WTC11 (cell line): ENCODE results near the gene SLC35F4. TPM values are rescaled to one million over a fixed set of nuclear protein-coding genes. Genes with fewer than 3 reads are reported as not detected.

Experiments
- ATAC-seq: fragments of 200-7000 bp; cut with Tn5 transposase; 2 replicates; pipeline ENCODE4 v1.10.0; 2021; ENCODE audit warnings: mild to moderate bottlenecking, moderate library complexity
- CTCF ChIA-PET: fragments of 300-600 bp; sonication (Branson Sonifier 250); formaldehyde crosslinking; loops from one replicate; lab custom pipeline; 2021; ENCODE audit warnings: antibody characterized with exemption; lab: Charles Lee
- POLR2A ChIA-PET: fragments of 350-600 bp; sonication (Branson Sonifier 250); formaldehyde crosslinking; loops from one replicate; lab custom pipeline; 2021; ENCODE audit warnings: antibody characterized with exemption; lab: Charles Lee
- DNase-seq: peaks from one replicate; pipeline ENCODE4 v3.0.0; 2021; ENCODE audit warnings: low spot score
- H3K27ac Mint-ChIP-seq: 2 replicates; pipeline ENCODE4 v1.8.0; 2021; ENCODE audit warnings: mixed read lengths
- H3K27me3 Mint-ChIP-seq: 2 replicates; pipeline ENCODE4 v1.8.0; 2021; ENCODE audit warnings: low read depth, mild to moderate bottlenecking, moderate library complexity, mixed read lengths
- H3K36me3 Mint-ChIP-seq: 2 replicates; pipeline ENCODE4 v1.8.0; 2021; ENCODE audit warnings: mixed read lengths
- H3K4me1 Mint-ChIP-seq: 2 replicates; pipeline ENCODE4 v1.8.0; 2022; ENCODE audit warnings: mixed read lengths
- H3K4me3 Mint-ChIP-seq: 2 replicates; pipeline ENCODE4 v1.8.0; 2021; ENCODE audit warnings: mild to moderate bottlenecking, moderate library complexity, mixed read lengths
- H3K9me3 Mint-ChIP-seq: 2 replicates; pipeline ENCODE4 v1.8.0; 2021; ENCODE audit warnings: mixed read lengths
- FOXK1 ChIP-seq: sonication (generic); formaldehyde crosslinking; IDR thresholded peaks from 2 replicates; pipeline ENCODE4 v1.8.0; 2022; ENCODE audit warnings: mild to moderate bottlenecking, moderate library complexity, missing genetic modification reagents
- FOXP1 ChIP-seq: sonication (generic); formaldehyde crosslinking; IDR thresholded peaks from 2 replicates; pipeline ENCODE4 v1.8.0; 2022; ENCODE audit warnings: missing genetic modification reagents, mild to moderate bottlenecking, moderate library complexity, borderline replicate concordance
- GRHL2 ChIP-seq: fragments of 250-450 bp; sonication (Bioruptor Pico); IDR thresholded peaks from 2 replicates; pipeline ENCODE4 v1.8.0; 2022; ENCODE audit warnings: mild to moderate bottlenecking, moderate library complexity; ENCODE audit not compliant: insufficient replicate concordance, severe bottlenecking
- IRF2 ChIP-seq: sonication (generic); formaldehyde crosslinking; IDR thresholded peaks from 2 replicates; pipeline ENCODE4 v1.8.0; 2022; ENCODE audit warnings: low read depth, missing genetic modification reagents, borderline replicate concordance
- MYBL2 ChIP-seq: sonication (generic); formaldehyde crosslinking; IDR thresholded peaks from 2 replicates; pipeline ENCODE4 v1.8.1; 2023; ENCODE audit warnings: mild to moderate bottlenecking, moderate library complexity, missing genetic modification reagents
- NFATC4 ChIP-seq: fragments of 250-450 bp; sonication (Bioruptor Pico); IDR thresholded peaks from 2 replicates; pipeline ENCODE4 v1.9.0; 2021; ENCODE audit warnings: mild to moderate bottlenecking
- TEAD1 ChIP-seq: sonication (generic); formaldehyde crosslinking; IDR thresholded peaks from 2 replicates; pipeline ENCODE4 v1.8.0; 2022; ENCODE audit warnings: mild to moderate bottlenecking, missing genetic modification reagents
- ZNF263 ChIP-seq: sonication (generic); formaldehyde crosslinking; IDR thresholded peaks from 2 replicates; pipeline ENCODE4 v1.8.1; 2022; ENCODE audit warnings: low read depth, mild to moderate bottlenecking, moderate library complexity, missing genetic modification reagents
- total RNA-seq: library from RNA; stranded (reverse); gene quantifications from 3 replicates; pipeline ENCODE4 v1.2.3, GENCODE V29; 2021
- TF ChIP-seq, protein P1 (sequence below): sonication (generic); formaldehyde crosslinking; IDR thresholded peaks from 2 replicates; pipeline ENCODE4 v1.8.1; 2022; ENCODE audit warnings: low read depth, missing genetic modification reagents, borderline replicate concordance
- TF ChIP-seq, protein P2 (sequence below): sonication (generic); formaldehyde crosslinking; conservative IDR thresholded peaks from 2 replicates; pipeline ENCODE4 v1.8.1; 2022; ENCODE audit warnings: mild to moderate bottlenecking, missing genetic modification reagents
- TF ChIP-seq, protein P3 (sequence below): fragments of 200-600 bp; IDR thresholded peaks from 2 replicates; pipeline ENCODE4 v1.8.0; 2022; ENCODE audit warnings: antibody characterized with exemption
- TF ChIP-seq, protein P4 (sequence below): sonication (generic); formaldehyde crosslinking; IDR thresholded peaks from 2 replicates; pipeline ENCODE4 v1.8.0; 2022; ENCODE audit warnings: mild to moderate bottlenecking, missing genetic modification reagents
- TF ChIP-seq, protein P5 (sequence below): sonication (generic); formaldehyde crosslinking; IDR thresholded peaks from 2 replicates; pipeline ENCODE4 v1.8.1; 2022; ENCODE audit warnings: mild to moderate bottlenecking, missing genetic modification reagents, moderate library complexity, borderline replicate concordance
- TF ChIP-seq, protein P6 (sequence below): sonication (generic); formaldehyde crosslinking; IDR thresholded peaks from 2 replicates; pipeline ENCODE4 v1.8.1; 2023; ENCODE audit warnings: mild to moderate bottlenecking, missing genetic modification reagents, borderline replicate concordance

The SLC35F4 gene
- total RNA-seq, 1 experiment from 2014 or later: not detected

DNA sequence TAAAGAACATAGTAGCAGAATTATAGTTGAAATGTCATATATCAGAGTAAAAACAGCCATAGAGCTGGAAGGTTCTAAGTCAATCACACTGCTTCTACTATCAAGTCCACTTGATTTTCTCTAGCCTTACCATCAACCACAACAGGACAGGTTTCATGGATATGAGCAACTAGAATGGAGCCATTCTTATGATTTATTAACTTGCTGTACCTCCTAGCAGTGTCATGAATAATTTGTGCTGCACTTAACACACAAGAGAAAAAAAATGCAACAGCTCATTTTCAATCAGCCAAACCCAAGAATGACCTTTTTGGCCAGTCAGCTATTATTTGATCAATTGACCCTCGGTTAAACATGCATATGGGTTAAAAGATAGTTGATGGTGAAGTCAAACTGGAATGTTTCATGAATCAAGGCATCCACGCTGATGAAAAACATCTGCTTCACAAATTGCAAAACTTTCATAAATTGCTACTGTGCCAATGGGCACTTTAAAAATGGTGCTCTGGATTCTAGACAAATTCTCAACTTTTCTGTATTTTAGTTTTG is 316.8 kb downstream of the SLC35F4 start:
- H3K4me3 Mint-ChIP-seq: no peak overlapping the region
- ChIA-PET CTCF (no interaction called here), POLR2A (no interaction called here)
- DNase-seq: no peak
- no peak for ATAC-seq
- TF ChIP-seq ZNF263 (CRISPR knock-in tag) (no peak), GRHL2 (CRISPR knock-in tag) (no peak)
- TF ChIP-seq, protein P1, sequence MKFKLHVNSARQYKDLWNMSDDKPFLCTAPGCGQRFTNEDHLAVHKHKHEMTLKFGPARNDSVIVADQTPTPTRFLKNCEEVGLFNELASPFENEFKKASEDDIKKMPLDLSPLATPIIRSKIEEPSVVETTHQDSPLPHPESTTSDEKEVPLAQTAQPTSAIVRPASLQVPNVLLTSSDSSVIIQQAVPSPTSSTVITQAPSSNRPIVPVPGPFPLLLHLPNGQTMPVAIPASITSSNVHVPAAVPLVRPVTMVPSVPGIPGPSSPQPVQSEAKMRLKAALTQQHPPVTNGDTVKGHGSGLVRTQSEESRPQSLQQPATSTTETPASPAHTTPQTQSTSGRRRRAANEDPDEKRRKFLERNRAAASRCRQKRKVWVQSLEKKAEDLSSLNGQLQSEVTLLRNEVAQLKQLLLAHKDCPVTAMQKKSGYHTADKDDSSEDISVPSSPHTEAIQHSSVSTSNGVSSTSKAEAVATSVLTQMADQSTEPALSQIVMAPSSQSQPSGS (CRISPR knock-in tag): no peak
- no peaks in the 10 kb centered on the region; the same call in 1 of the 2 replicates for H3K27me3 Mint-ChIP-seq
- no peaks in the 10 kb centered on the region for H3K4me1 Mint-ChIP-seq
- H3K27ac Mint-ChIP-seq: peak overlapping the region; percentile 22; the same call in 1 of the 2 replicates
- H3K9me3 Mint-ChIP-seq: peaks cover 15% of the 10 kb centered on the region
- peaks cover 7% of the 10 kb centered on the region; the same call in 1 of the 2 replicates for H3K36me3 Mint-ChIP-seq

DNA sequence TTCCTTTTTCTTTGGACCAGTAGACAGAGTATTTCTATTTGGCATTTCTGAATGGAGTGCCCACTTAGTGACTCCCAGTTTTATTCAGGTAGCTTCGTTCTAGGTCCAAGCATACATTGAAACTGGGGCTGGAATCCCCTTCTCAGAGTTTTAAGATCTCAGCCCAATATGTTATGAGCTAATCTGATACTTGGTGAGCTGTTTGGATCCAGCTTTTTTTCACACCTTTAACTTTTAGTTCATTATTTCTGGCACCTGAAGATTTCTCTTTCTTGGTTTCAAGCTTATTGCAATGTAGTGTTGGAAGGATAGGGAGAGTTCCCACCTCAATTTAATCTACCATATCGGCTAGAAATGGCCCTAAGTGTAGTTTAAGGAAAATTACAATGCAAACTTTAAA is 318.8 kb downstream of the SLC35F4 start:
- Mint-ChIP-seq H3K9me3 (peaks cover 26% of the 10 kb centered on the region), H3K27me3 (no peaks in the 10 kb centered on the region; the same call in 1 of the 2 replicates), H3K36me3 (peaks cover 10% of the 10 kb centered on the region), H3K4me1 (no peaks in the 10 kb centered on the region), H3K27ac (no peak overlapping the region), H3K4me3 (no peak overlapping the region)
- DNase-seq (no peak), ATAC-seq (no peak)
- TF ChIP-seq, protein P2, sequence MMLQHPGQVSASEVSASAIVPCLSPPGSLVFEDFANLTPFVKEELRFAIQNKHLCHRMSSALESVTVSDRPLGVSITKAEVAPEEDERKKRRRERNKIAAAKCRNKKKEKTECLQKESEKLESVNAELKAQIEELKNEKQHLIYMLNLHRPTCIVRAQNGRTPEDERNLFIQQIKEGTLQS: no peak
- TF ChIP-seq IRF2 (no peak), FOXP1 (CRISPR knock-in tag) (no peak), MYBL2 (no peak), NFATC4 (CRISPR knock-in tag) (no peak), TEAD1 (CRISPR knock-in tag) (no peak)
- TF ChIP-seq, protein P3, sequence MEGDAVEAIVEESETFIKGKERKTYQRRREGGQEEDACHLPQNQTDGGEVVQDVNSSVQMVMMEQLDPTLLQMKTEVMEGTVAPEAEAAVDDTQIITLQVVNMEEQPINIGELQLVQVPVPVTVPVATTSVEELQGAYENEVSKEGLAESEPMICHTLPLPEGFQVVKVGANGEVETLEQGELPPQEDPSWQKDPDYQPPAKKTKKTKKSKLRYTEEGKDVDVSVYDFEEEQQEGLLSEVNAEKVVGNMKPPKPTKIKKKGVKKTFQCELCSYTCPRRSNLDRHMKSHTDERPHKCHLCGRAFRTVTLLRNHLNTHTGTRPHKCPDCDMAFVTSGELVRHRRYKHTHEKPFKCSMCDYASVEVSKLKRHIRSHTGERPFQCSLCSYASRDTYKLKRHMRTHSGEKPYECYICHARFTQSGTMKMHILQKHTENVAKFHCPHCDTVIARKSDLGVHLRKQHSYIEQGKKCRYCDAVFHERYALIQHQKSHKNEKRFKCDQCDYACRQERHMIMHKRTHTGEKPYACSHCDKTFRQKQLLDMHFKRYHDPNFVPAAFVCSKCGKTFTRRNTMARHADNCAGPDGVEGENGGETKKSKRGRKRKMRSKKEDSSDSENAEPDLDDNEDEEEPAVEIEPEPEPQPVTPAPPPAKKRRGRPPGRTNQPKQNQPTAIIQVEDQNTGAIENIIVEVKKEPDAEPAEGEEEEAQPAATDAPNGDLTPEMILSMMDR: no peak
- TF ChIP-seq, protein P1 (CRISPR knock-in tag): no peak
- TF ChIP-seq, protein P4, sequence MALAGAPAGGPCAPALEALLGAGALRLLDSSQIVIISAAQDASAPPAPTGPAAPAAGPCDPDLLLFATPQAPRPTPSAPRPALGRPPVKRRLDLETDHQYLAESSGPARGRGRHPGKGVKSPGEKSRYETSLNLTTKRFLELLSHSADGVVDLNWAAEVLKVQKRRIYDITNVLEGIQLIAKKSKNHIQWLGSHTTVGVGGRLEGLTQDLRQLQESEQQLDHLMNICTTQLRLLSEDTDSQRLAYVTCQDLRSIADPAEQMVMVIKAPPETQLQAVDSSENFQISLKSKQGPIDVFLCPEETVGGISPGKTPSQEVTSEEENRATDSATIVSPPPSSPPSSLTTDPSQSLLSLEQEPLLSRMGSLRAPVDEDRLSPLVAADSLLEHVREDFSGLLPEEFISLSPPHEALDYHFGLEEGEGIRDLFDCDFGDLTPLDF (CRISPR knock-in tag): no peak
- TF ChIP-seq, protein P5, sequence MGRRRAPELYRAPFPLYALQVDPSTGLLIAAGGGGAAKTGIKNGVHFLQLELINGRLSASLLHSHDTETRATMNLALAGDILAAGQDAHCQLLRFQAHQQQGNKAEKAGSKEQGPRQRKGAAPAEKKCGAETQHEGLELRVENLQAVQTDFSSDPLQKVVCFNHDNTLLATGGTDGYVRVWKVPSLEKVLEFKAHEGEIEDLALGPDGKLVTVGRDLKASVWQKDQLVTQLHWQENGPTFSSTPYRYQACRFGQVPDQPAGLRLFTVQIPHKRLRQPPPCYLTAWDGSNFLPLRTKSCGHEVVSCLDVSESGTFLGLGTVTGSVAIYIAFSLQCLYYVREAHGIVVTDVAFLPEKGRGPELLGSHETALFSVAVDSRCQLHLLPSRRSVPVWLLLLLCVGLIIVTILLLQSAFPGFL (CRISPR knock-in tag): no peak
- CTCF ChIA-PET: no interaction called here
- POLR2A ChIA-PET: no interaction called here

DNA sequence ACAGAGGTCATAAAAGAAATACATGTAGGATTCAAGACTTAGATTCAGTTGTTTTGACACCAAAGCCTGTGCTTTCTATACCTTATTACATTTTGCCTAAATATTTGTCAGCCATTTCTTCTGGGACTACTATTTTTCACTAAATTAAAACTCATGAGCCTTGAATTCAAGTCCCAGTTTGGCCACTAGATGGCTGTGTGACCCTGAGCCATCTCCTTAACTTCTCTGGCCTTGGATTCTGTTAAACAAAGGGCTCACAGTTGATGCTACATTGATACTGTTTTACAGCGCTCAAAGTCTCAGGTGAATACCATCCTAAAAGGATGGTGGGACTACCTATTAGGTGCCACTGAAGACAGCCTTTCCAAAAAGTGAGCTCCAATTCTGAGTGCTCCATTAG is 332.7 kb downstream of the SLC35F4 start:
- no peak for TF ChIP-seq FOXK1 (CRISPR knock-in tag)
- TF ChIP-seq, protein P6, sequence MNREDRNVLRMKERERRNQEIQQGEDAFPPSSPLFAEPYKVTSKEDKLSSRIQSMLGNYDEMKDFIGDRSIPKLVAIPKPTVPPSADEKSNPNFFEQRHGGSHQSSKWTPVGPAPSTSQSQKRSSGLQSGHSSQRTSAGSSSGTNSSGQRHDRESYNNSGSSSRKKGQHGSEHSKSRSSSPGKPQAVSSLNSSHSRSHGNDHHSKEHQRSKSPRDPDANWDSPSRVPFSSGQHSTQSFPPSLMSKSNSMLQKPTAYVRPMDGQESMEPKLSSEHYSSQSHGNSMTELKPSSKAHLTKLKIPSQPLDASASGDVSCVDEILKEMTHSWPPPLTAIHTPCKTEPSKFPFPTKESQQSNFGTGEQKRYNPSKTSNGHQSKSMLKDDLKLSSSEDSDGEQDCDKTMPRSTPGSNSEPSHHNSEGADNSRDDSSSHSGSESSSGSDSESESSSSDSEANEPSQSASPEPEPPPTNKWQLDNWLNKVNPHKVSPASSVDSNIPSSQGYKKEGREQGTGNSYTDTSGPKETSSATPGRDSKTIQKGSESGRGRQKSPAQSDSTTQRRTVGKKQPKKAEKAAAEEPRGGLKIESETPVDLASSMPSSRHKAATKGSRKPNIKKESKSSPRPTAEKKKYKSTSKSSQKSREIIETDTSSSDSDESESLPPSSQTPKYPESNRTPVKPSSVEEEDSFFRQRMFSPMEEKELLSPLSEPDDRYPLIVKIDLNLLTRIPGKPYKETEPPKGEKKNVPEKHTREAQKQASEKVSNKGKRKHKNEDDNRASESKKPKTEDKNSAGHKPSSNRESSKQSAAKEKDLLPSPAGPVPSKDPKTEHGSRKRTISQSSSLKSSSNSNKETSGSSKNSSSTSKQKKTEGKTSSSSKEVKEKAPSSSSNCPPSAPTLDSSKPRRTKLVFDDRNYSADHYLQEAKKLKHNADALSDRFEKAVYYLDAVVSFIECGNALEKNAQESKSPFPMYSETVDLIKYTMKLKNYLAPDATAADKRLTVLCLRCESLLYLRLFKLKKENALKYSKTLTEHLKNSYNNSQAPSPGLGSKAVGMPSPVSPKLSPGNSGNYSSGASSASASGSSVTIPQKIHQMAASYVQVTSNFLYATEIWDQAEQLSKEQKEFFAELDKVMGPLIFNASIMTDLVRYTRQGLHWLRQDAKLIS (CRISPR knock-in tag): no peak
- TF ChIP-seq, protein P3: peak; percentile 42; the same call in 1 of the 2 replicates
- CTCF ChIA-PET: interaction anchor here (0.8 to 1.5 kb wide), 2 partner anchors 332 to 429 kb away, joined by 3 to 4 read pairs; no protein-coding TSS in a partner anchor
- Mint-ChIP-seq H3K4me1 (no peaks in the 10 kb centered on the region), H3K9me3 (peaks cover 9% of the 10 kb centered on the region), H3K27ac (no peak overlapping the region), H3K27me3 (no peaks in the 10 kb centered on the region), H3K4me3 (no peak overlapping the region), H3K36me3 (no peaks in the 10 kb centered on the region)
- POLR2A ChIA-PET: no interaction called here
- DNase-seq (peak; percentile 30), ATAC-seq (peak; percentile 70)
